Measurements from ENCODE around the gene RPS16. TPM values are rescaled to one million over a fixed set of nuclear protein-coding genes. Genes with fewer than 3 reads are reported as not detected.

The RPS16 gene
- total RNA-seq (1,000 to 10,000 TPM; 1,186 to 1,958 (median 1,553) TPM), polyA plus RNA-seq (1,000 to 10,000 TPM; 2,324 to 3,255 (median 2,994) TPM)
- long read RNA-seq, donor 1, transcript RPS16-207 (5 exons, 492 nt), result minor isoform, 13 of 505 reads
- long read RNA-seq, donor 1, transcript RPS16-201 (5 exons, 560 nt), result major isoform, 290 of 505 reads
- long read RNA-seq, donor 1, partial matches to known transcripts, result 196 of 505 reads
- long read RNA-seq, donor 1, other reads (novel, unspliced or antisense), result 6 of 505 reads
- long read RNA-seq, donor 2, transcript RPS16-207 (5 exons, 492 nt), result minor isoform, 14 of 576 reads
- long read RNA-seq, donor 2, transcript RPS16-201 (5 exons, 560 nt), result major isoform, 349 of 576 reads
- long read RNA-seq, donor 2, partial matches to known transcripts, result 208 of 576 reads
- long read RNA-seq, donor 2, other reads (novel, unspliced or antisense), result 3 of 576 reads

DNA sequence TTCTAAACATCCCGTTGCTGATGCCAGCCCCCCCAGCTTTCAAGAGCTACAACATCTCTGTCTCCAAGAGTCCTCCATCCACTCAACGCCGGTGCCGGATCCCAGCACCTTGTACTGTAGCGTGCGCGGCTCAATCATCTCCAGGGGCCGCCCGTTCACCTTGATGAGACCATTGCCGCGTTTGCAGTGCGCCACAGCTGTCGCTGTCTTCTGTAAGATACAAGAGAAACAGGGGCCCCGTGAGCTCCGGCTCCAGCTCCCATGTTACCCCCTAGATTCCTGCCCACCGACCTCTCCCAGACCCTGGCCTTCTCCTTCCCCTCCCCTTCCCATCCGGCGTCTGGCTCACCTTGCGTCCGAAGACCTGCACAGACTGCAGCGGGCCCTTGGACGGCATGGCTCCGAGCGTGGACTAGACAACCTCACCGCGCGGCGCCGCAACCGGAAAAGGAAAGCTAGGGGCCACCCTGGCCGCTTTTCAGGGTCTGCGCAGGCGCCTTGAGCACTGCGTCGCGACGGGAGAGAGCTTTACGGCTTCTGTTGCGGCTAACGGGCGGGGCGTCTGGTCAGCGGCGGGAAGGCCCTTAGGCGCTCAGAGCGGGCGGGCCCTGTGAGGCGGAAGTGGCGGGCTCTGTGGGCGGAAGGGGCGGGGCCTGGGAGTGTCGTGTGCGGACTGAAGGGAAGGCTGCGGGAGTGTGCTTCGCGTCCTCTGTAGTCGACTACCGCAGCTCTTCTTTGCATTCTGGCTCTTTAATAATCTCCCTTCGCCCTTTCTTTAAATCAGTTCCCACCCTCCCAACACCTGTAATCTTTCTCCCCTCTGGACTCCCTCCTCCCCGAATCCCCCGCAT lies at the start of gene RPS16:
Gene RPS16 (minus strand): TSS at position 451 of the 851 bp plus-strand sequence. CDS start 54 bp downstream, at position 397.
- H3K4me3 ChIP-seq, result peak within 1 kb of the TSS; percentile 96
- peaks cover 18% of the 10 kb centered on the region for H3K4me1 ChIP-seq
- TF ChIP-seq, protein P1, sequence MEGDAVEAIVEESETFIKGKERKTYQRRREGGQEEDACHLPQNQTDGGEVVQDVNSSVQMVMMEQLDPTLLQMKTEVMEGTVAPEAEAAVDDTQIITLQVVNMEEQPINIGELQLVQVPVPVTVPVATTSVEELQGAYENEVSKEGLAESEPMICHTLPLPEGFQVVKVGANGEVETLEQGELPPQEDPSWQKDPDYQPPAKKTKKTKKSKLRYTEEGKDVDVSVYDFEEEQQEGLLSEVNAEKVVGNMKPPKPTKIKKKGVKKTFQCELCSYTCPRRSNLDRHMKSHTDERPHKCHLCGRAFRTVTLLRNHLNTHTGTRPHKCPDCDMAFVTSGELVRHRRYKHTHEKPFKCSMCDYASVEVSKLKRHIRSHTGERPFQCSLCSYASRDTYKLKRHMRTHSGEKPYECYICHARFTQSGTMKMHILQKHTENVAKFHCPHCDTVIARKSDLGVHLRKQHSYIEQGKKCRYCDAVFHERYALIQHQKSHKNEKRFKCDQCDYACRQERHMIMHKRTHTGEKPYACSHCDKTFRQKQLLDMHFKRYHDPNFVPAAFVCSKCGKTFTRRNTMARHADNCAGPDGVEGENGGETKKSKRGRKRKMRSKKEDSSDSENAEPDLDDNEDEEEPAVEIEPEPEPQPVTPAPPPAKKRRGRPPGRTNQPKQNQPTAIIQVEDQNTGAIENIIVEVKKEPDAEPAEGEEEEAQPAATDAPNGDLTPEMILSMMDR (IDR thresholded peaks at IDR 0.05), result no peak
- DNase-seq (peak; percentile 99 to 100), ATAC-seq (peak; percentile 97 to 98 (median 98))
- intact Hi-C loops (cut with DNase I), result loop anchor here (2.0 to 10.0 kb wide), 3 partner anchors 23 to 91 kb away; partner anchors contain the start of genes MED29 (in 1 of the 2), PAF1 (in 1 of the 2), PLEKHG2 (in 1 of the 2) and SAMD4B (in 1 of the 2)
- peaks cover 7 to 44% of the 10 kb centered on the region in 2 donors for H3K36me3 ChIP-seq (ENCODE audit: insufficient read depth in 1 of 2, low read depth in 1 of 2)
- H3K27me3 ChIP-seq (ENCODE audit: insufficient read depth in 3 of 3, low read length in 2 of 3), result no peaks in the 10 kb centered on the region
- WGBS, 3 donors, result 0 to 1% (median 0%) methylated on average over 61 of the region's 61 CpGs
- no peaks in the 10 kb centered on the region for H3K9me3 ChIP-seq
- H3K27ac ChIP-seq, result peak within 1 kb of the TSS; percentile 93

DNA sequence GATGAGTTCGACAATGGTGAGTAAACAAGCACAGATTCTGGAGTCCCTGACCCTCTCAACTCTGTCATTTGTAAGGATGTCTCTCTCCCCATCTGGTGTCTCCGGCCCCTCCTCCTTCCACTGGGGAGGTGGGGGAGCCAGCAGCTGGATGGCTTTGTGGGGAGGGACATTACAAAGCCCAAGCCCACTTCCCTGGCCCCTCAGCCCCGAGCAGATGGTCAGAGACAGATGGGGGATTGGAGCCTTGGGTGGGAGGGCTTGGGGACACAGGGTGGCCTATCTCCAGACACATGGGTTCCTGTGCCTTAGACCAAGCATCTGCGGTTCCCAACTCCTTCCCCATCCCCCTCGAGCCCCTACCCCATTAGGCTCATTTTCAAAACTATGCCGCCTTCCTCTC lies 47.4 kb upstream of the RPS16 start:
- TF ChIP-seq, protein P1 (IDR thresholded peaks at IDR 0.05), result no peak
- intact Hi-C loops (cut with DNase I), result no loop called here
- 43 to 54% (median 54%) methylated on average over 6 of the region's 6 CpGs for WGBS, 3 donors
- Histone ChIP-seq H3K27me3 (ENCODE audit: insufficient read depth in 3 of 3, low read length in 2 of 3) (no peaks in the 10 kb centered on the region), H3K9me3 (no peaks in the 10 kb centered on the region), H3K4me1 (peaks cover 10% of the 10 kb centered on the region), H3K27ac (no peak overlapping the region), H3K4me3 (no peak overlapping the region), H3K36me3 (ENCODE audit: insufficient read depth in 1 of 2, low read depth in 1 of 2) (peaks cover 0 to 56% of the 10 kb centered on the region in 2 donors)
- no peak for ATAC-seq
- DNase-seq, result no peak

DNA sequence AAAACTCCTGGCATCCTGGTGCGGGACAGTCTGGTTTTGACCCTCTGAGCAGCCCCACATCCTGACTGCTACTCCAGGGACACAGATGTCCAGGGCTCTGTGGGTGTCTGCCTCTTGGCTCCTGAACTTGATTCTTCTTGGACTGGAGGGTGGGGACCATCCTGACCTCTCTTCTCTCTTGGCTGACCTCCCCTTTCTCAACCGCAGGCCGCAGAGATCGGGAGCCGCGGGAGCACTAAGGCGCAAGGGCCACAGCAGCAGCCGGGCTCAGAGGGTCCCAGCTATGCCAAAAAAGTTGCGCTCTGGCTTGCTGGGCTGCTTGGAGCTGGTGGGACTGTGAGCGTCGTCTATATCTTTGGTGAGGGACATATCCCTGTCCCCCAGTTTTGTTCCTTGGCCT lies 45.9 kb upstream of the RPS16 start:
- 61 to 62% (median 61%) methylated on average over 11 of the region's 11 CpGs for WGBS, 3 donors
- intact Hi-C loops (cut with DNase I), result no loop called here
- H3K4me1 ChIP-seq, result peaks cover 10% of the 10 kb centered on the region
- peaks cover 0 to 49% of the 10 kb centered on the region in 2 donors for H3K36me3 ChIP-seq (ENCODE audit: insufficient read depth in 1 of 2, low read depth in 1 of 2)
- H3K27me3 ChIP-seq (ENCODE audit: insufficient read depth in 3 of 3, low read length in 2 of 3), result no peaks in the 10 kb centered on the region
- no peak overlapping the region for H3K27ac ChIP-seq
- TF ChIP-seq, protein P1 (IDR thresholded peaks at IDR 0.05), result no peak
- no peak for DNase-seq
- no peak for ATAC-seq
- no peaks in the 10 kb centered on the region for H3K9me3 ChIP-seq
- H3K4me3 ChIP-seq, result peak overlapping the region; percentile 97

DNA sequence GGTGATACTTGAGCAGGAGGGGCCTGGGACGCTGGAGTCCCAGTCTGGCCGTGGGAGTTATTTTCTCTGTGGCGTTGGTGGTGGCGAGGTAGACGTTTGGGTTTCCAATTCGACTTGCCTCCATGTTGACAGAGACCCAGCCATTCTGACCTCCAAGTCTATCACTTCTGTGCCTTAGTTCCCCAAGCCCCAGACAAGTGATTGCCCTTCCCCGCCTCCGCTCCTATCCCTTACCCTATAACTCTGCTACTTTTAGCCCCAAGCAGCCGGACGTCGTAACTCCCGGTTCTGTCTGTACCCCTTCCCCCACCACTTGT lies 45.4 kb upstream of the RPS16 start:
- Histone ChIP-seq H3K27ac (peak overlapping the region; percentile 95), H3K36me3 (ENCODE audit: insufficient read depth in 1 of 2, low read depth in 1 of 2) (peaks cover 0 to 48% of the 10 kb centered on the region in 2 donors), H3K4me3 (peak overlapping the region; percentile 97), H3K27me3 (ENCODE audit: insufficient read depth in 3 of 3, low read length in 2 of 3) (no peaks in the 10 kb centered on the region), H3K4me1 (peaks cover 10% of the 10 kb centered on the region), H3K9me3 (no peaks in the 10 kb centered on the region)
- intact Hi-C loops (cut with DNase I), result no loop called here
- 1% methylated on average over 12 of the region's 12 CpGs for WGBS, 3 donors
- ATAC-seq (no peak), DNase-seq (no peak)
- TF ChIP-seq, protein P1 (IDR thresholded peaks at IDR 0.05), result no peak
